ENCODE measurements around the gene TBX10.
"Not testable (repeated sequence)": the region's sequence is repeated elsewhere in the genome, so short reads cannot be mapped to it uniquely, and the experiment has no call there.

TBX10 gene

DNA sequence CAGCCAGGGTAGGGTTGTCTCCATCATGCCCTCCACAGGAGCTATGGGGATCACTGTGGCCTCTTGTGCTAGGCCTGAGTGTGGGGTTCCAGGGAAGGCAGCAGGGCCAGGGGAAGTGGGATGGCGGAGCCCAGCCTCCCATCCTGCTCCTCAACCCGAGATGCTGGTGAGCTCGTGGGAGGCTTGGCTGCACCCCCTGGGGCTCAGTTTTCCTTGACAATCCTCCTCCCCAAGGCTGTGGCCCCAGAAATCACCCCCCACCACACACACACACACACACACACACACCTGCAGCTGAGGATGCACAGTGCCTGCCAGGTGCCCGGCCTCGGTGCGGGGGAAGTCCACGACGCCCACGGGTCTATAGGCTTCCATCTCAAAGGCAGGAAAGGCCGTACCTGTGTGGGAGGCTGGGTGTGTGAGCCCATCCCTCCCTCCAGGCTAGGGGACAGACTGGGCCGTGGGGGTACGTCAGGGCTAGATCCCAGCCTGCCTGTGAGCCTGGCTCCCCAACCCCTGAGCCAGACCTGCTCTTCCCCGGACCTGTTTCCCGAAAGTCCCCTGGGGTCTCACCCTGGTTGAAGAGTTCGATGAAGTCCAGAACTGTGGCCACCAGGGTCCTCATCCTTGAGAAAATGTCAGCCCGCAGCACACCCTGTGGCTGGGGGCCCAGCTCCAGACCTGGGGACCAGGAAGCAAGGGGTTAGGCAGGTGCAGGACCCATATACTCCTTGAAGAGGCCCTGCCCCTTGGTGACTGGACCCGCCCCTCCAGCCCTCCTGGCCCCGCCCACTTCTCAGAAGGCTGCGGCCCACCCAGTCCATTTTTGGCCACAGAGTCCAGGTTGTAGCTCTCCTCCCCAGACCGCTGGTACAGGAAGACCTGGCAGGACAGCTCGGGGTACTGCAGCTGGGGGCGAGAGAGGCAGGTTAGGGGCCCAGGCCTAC, 5.2 kb upstream of the TBX10 start:
- DNase-seq, result no peak

DNA sequence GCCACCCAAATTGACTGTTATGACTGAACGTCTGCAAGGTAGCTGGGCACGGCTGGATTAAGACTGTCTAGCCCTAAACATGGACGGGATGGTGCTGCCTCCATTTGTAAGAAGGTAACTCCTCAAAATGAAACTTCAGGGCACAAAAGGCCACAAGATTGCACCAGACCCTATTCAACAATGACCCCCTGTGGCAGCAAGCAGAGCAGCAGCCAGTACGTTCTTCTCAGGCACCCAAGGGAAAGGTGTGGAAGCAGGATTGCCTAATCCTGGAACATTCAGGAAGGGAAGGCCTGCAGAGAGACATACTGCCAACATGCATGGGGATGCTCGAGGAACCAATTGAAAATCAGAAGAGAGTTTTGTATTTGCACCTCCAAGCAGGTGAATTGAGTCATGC, 4.5 kb upstream of the TBX10 start:
- DNase-seq, result no peak

DNA sequence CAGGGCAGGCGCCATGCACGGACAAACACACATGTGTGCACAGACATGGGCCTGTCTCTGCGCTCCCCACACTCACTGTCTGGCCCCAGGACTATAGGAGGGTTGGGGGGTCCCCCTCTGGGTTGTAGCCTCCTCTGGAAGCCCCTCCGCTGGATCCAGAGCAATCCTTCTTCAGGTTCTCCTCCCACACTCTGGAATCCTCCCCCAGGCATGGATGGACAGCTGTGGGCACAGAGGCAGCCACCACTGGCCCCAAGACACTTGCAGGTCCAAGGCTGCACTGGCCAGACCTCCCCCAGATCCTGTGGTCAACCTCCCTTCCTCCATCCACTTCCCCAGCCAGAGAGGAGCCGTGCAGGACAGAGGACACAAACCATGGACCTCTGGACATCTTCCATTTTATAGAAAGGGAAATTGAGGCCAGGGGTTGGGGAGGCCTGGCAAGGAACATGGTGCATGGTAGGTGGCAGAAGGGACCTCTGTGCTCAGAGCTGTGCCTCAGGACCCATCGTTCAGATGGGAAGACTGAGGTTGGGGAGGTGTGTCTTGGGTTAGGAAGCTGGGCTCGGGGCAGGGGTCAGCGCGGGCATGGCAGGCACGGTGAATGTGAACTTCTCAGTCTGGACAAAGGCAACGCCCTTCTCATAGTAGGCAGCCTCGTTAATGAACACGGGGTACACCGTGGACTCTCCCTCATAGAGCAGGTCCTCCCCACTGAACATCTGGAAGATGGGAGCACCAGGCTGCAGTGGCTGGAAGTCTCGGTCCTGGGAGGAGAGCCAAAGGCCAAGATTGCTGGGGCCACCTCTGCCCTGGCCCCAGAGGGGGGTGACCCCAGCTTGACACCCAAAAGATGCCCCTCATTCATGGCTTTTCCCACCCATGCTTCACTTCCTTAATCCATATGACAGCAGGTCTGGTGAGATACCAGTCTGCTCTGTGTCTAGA, 2.9 kb upstream of the TBX10 start:
- DNase-seq, result no peak

DNA sequence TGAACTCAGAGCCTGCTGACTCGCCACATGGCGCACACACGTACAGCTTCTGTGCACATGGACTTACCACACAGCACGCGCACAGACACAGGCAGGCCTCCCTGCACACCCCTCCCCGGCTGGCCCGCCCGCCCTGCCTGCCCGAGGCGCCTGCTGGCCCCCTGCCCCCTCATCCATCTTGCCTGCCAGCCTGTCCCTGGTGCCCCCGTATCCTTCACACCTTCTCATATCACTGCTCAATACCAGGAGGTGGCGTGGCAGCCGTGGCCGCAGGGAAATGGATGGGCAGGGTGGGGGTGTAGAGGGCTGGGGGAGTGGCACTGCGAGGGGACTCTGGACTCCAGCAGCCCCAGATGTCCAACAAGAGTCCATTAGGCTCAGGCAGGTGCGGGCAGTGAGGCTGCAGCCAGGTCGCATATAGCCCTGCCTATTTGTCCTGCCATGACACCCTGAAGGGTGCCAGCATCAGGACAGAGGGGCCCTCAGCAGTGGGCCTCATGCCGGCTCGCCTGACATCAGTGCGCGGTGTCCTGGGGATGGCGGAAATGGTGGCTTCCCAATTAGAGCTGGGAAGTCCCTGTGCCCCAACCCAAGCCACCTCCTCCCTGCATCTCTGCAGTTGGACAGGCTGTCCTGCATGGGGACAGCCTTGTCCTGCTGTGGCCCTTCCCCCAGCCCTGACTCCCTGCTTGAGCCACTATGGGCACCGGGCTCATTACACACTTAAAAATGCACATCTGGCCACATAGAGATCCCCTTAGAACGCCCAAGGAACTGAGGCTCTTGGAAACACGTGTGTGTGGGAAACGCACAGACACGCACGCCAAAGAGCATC, 2.0 kb upstream of the TBX10 start:
- no peak for DNase-seq

DNA sequence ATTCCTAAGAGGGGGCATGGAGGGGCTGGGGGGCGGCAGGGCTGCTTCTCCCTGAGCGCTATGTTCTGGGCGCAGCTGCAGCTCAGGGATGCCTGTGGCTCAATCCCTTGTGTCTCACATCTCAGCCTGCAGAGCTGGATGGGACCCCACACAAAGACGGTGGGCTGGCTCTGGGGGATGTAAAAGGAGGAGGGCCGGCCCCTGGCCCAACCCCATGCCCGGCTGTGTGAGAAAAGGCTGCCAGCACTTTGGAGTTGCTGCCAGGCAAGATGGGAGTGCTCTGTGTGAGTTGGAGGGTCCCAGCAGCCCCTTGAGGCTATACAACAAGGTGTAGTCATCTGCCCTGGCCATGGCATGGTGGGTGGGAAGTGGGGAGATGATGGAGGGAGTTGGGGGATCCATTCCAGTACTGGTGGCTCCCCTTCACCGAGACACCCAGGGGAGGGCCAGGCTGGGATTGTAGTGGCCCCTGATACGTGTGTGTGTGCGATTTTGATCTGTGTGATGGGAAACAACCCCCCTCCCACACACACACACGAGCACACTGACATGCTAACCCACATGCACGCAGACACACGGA, 1.3 kb upstream of the TBX10 start:
- DNase-seq, result no peak

DNA sequence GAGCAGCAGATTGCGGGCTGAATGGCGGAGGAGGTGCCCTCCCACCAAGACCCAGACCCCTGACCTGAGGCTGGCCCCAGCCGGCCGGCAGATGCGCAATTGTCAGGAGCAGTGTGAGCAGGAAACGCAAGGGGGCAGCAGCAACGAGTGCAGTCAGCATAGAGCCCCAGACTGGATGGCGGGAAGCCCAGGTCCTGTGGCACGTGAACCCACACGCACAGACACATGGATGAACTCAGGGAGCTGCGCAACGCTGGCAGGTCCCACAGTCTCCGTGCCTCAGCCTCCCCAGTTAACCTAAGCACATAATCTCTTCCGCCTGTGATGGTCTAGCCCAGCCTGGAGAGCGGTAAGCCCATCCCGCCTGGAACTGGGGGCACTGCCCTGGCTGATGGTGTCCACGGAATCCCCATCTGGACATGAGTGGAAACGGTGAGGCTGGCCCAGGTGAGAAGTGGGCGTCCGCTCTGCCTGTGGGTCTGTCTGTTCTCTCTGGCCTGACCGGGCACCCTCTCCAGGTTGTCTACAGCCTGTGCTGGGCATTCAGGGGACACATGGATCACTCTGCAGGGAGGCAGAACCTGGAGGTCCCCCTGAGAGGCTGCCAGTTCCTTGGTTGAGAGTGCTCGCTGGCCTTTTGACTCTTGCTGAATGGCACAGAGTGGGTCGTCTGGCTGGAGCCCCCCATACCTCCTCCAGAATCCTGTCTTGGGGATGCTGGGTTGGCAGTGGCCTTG, 626 bp upstream of the TBX10 start:
- DNase-seq, result no peak

DNA sequence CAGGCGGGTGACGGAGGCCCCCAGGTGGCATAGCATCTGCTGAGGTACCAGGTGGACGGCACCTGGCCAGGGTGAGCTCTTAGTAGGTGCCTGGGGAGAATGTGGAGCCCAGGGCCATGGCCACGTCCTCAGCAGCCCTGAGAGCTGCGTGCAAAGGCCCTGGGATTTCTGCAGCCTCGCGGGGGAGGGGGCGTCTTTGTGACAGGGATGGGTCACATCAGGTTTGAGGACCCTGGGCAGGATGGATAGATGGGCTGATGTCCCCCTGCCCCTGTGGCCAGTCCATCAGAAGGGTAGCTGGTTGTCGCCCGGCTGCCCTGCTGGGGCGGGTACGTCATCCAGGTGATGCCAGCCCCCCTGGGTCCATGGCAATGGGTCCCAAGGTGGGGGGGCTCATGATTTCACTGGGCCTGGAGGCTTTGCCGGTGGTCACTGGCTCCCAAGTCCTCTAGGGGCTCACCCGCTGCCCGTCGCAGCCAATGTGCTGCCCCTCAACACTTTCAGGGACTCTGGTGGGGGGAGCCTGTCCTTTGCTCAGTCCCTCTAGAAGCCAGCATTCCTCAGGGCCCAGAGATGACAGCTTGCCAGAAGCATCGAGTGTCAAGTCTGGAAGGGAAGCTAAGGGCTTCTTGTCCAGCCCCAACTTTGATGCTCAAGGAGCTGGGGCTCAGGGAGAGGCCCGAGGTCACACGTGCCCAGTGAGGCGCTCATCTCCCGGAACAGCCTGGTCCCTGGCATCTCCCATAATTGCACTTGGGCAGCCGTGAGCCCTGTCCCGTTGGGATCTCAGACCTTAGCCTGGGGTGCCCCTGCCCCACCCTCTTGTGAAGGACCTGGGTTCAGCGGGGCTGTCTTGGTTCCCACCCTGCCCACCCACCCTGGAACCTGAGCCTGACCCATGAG, 777 bp downstream of the TBX10 start:
- no peak for DNase-seq

DNA sequence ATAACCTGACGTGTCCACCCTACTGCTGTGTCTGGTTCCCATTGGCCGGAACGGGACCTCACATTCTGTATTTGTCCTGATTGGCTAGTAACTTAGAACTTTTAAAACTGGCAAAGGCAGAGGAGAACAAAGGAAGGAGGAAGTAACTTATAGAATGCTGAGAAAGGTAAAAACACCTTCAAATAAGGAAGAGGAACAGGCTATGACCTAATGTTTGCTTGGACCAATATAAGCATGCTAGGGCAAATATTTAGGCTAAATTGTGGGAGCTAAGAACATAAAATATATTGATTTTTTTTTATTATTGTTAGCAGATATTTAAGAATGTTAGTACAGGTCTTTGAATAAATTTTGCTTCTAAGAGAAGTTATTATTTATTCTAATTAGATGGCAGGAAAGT, 2.1 kb downstream of the TBX10 start:
- not testable (repeated sequence) for DNase-seq

DNA sequence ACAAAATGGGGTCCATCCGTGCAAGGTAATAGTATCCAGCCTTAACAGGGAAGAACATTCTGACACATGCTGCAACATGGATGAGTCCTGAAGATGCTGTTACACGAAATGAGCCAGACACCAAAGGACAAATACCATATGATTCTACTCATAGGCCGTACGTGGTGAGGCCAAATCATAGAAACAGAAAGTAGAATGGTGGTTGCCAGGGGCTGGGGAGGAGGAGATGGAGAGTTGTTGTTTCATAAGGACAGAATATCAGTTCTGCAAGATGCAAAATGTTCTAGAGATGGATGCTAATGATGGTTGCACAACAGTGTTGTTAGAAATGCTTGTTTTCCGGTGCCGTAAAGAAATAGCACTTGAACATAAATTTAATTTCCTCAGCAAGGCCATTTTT, 2.6 kb downstream of the TBX10 start:
- DNase-seq, result no peak

DNA sequence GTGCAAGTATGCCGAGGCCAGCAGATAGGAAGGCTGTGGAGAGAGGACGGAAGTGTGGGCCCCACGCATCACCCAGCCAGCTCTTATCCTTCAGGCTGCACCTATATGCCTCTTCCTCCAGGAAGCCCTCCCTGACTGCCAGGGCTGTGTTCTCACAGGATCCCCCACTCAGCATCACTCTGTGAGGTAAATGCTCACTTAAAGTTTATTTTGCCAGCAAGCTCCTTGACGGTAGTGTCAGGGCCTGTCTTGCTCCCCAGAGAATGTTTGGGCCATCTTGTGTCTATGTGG, 4.4 kb downstream of the TBX10 start:
- DNase-seq, result no peak

DNA sequence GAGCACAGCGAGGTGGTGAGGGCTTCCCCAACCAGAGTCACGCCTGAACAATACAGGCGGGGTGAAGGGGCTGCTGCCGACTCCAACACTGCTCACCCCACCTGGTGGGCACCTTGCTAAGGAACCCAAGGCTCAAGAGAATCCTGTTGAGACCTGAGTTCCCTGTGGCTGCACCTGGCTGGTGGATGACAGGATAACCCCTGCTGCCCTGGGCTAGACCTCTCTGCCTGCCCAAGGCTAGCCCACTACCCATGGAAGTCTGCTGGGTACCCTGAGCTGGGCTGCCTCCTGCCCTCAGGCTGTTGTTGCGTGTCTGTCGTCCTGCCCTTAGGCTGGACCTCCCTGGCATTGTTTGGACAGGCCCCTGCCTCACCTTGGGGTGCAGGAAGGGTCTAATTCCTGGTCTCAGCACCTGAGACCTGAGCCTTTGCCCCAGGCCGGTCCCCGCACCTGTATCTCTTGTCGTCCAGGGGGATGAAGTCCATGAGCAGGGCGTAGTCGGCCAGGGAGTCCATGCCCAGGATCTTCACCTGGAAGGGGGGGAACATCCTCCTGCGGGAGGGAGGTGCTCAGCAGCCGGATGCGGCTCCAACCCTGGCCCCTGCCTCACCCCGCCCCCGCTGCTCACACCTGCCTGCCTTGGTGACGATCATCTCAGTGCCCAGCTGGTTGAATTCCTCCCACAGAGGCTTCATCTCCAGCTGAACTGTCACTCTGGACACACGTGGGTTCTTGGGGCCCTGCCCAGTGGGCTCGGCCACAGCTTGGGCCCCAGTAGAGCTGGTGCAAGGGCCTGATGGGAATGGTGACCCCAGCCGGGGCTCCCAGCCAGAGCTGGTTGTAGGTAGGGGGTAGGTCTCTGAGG, 5.0 kb downstream of the TBX10 start:
- DNase-seq, result no peak

DNA sequence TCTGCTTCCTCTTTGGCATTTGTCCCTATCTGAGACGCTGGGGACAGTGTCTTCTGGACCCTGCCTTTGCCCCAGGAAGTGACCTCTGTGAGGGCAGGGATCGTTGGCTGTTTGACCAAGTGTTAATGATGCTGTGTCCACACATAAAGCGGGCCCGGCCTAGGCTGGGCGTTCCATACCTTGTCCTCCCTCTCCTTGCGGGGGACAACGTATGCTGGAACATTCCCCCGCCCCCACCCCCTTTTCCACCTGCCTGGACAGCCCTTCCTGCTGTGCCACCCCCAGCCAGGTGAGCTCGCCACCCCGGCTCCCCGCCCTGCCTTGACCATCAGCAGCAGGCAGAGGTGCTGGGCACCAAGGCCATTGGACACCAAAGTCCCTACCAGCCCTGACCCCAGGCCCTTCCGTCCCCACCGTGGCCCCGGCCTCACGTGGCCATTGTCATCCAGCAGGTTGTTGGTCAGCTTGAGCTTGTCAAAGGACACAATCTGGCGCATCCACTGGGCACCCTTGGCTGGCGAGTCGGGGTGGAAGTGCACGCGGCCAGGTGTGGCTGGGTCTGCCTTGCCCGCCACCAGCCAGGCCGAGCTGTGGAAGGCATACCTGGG, 5.7 kb downstream of the TBX10 start:
- DNase-seq, result no peak

DNA sequence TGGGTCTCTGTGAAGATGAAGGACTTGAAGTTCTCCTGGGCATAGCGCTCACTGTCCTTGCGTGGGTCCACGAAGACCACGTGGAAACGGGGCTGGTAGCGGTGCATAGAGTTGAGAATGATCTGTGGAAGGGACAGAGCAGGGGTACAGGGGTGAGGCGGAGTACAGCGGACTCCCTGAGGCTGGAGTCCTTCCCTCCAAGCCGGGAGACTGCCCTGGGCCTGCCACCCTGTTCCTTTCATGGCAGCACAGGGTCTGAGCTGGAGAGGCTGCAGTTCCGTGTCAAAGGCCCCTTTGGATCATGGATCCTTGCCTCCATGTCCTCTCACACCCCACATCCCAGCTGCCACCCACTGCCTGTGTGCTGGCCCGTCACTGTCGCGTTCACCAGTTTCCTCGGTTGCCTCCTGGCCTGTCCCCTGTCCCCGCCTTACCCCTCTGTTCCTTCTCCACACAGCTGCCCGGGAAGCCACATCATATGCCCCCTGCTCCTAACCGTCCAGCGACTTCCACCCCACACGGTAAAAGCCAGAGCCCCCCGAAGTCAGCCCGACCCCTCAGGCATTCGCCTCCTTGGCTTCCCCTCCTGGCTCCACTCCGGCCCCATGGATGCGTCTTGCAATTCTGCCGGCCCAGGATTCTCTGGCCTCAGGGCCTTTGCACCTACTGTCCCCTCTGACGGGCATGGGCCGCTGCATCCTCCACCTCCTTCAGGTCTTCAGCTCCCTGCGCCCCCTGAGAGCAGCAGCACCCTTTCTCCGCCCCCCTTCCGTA, 6.4 kb downstream of the TBX10 start:
- no peak for DNase-seq

DNA sequence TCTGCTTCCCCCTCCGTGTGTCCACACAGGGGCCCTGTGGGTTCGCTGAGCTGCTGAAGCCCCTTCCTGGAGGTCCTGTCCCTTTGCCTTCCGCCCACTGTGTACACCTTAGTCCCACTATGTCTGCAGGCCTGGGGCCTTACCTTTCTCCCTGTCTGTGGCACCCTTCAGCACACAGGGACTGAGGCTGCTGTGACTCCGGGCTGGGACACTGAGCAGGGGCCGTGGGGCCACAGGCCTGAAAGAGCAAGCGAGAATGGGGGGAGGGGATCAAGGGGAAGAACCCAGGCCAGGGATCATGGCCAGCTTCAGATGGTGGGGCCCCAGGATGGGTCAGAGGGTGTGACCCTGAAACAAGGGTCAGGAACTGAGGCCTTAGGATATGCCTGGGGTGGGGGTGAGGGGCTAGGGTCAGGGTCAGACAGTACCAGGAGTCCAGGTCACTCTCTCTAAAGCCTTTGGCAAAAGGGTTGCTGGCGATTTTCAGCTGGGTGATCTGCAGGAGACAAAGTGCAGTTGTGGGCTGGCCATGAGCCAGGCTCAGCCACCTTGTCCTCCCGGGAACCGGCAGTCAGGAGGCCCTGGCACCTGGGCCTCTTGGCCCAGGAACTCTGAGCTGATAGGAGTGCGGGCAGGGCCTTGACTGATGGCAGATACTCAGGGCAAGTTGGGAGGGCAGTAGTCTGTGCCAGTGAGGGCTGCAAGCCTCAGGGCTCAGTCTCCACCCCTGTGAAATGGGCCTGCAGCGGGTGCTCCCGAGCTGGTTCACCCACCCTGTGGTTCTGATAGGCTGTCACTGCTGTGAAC, 7.2 kb downstream of the TBX10 start:
- no peak for DNase-seq

DNA sequence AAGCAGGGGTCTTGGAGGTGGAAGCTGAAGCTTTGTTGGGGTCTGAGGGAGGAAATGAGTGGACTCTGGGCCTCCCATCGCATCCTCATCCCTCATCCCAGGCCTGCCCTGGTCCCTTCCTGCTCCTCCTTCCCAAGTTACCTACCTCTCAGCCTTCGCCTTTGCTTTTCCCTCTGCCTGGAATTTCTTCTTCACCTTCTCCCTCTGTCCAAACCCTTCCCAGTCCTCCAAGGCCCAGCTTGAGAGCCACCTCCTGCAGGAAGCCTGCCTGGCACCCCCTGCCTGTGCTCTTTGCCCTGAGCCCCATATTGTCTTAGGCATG, 7.7 kb downstream of the TBX10 start:
- no peak for DNase-seq

DNA sequence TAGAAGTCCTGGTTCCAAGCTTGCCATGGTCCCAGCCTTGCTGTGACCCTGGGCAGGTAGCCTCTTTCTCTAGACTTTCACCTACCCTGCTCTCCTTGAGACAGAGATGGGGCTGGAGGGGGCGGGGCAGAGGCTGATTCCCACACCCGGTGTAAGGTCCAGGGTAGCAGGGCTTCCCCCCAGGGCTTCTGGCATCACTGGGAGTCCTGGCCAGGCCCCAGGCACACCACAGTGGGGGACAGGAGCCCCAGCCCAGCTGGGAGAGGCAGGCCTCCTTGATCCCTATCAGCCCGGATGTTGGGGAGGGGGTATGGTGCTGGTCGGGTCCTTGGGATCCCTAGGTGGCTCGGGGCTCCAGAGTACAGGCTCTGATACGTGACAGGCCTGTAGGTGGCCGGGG, 8.2 kb downstream of the TBX10 start:
- DNase-seq, result no peak

DNA sequence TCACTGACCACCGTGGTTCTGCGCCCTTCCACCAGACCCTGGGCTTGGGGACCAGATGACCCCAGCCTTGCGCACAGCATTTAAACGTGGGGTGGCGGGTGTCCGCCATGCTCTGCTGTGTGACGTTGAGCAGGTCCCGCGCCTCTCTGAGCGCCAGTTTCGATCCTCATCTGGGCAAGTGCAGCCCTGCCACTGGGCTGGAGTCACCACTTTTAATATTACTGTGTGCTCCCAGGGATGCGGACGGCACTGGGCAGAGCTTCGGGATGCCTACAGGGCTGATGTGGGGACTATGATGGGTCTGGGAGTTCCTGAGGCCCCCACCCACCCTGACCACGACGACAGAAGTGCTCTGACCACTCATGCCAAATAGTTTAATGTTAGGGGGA, 8.6 kb downstream of the TBX10 start:
- DNase-seq, result no peak
